LNCaP clone FGC (cell line): Measurements from ENCODE around the gene TENM4.

Source experiments
- DNase-seq: peaks from one replicate; pipeline ENCODE4 v3.0.0-alpha.2; 2011; ENCODE audit warnings: low read depth
- H3K4me3 ChIP-seq: 2 replicates; pipeline ENCODE4 v1.5.1; 2011; ENCODE audit warnings: mild to moderate bottlenecking, low read depth, low read length, control low read depth
- CTCF ChIP-seq: IDR thresholded peaks from 2 replicates; pipeline ENCODE4 v1.5.1; 2012; ENCODE audit warnings: mild to moderate bottlenecking; ENCODE audit not compliant: control insufficient read depth, insufficient read depth; ENCODE audit errors: extremely low read depth

Gene TENM4

GRCh38 chr11:78938971-78939370, 501.9 kb downstream of the TENM4 start:
- no peak for DNase-seq
- H3K4me3 ChIP-seq: no peak overlapping the region
- no peak for TF ChIP-seq CTCF

GRCh38 chr11:78938036-78938435, 502.8 kb downstream of the TENM4 start:
- H3K4me3 ChIP-seq: no peak overlapping the region
- DNase-seq: no peak
- TF ChIP-seq CTCF: no peak

GRCh38 chr11:78935398-78936068, 505.3 kb downstream of the TENM4 start:
- no peak for TF ChIP-seq CTCF

GRCh38 chr11:78933350-78933749, 507.5 kb downstream of the TENM4 start:
- H3K4me3 ChIP-seq: no peak overlapping the region
- no peak for DNase-seq
- TF ChIP-seq CTCF: no peak

More at GRCh38 chr11:78935398-78936068, 505.3 kb downstream of the TENM4 start:
- H3K4me3 ChIP-seq: no peak overlapping the region
- DNase-seq: no peak

GRCh38 chr11:78932757-78933156, 508.1 kb downstream of the TENM4 start:
- no peak for DNase-seq
- H3K4me3 ChIP-seq: no peak overlapping the region
- no peak for TF ChIP-seq CTCF

- no peak for DNase-seq
- no peak overlapping the region for H3K4me3 ChIP-seq
- no peak for TF ChIP-seq CTCF
These were observed 508.9 kb downstream of the TENM4 start for GRCh38 chr11:78931891-78932290.

- H3K4me3 ChIP-seq: no peak overlapping the region
- TF ChIP-seq CTCF: no peak
- DNase-seq: no peak
These were observed 509.9 kb downstream of the TENM4 start for GRCh38 chr11:78930810-78931523.
